Lung (tissue), 12 donors: ENCODE measurements around the gene MACROD1. TPM values are rescaled to one million over a fixed set of nuclear protein-coding genes. Genes with fewer than 3 reads are reported as not detected.

Experiments used
- ATAC-seq: fragments of 200-7000 bp; cut with Tn5 transposase; one replicate; pipeline ENCODE4 v1.9.1; 2020; ENCODE audit warnings: moderate number of reproducible peaks; ENCODE audit not compliant: insufficient read depth, low FRiP score
- DNase-seq, 3 donors: peaks; one replicate each; pipeline ENCODE4 v3.0.0-alpha.2; 2013 to 2017
- H3K27ac ChIP-seq, 2 donors: one replicate each; pipeline ENCODE4 v1.5.1; 2013; ENCODE audit warnings: mild to moderate bottlenecking in 2 of 2, moderate library complexity in 2 of 2, control low read depth in 1 of 2, inconsistent platforms in 1 of 2, low read depth in 1 of 2, low read length in 1 of 2
- H3K27me3 ChIP-seq, 3 donors: one replicate each; pipeline ENCODE4 v1.5.1; 2013; ENCODE audit warnings: low read length in 2 of 3; ENCODE audit not compliant: control insufficient read depth in 3 of 3, insufficient read depth in 3 of 3
- H3K36me3 ChIP-seq, 4 donors: one replicate each; pipeline ENCODE4 v1.5.1; 2013; ENCODE audit warnings: low read length in 4 of 4, mild to moderate bottlenecking in 1 of 4, moderate library complexity in 1 of 4; ENCODE audit not compliant: control insufficient read depth in 4 of 4, insufficient read depth in 4 of 4
- H3K4me1 ChIP-seq, 5 donors: one replicate each; pipeline ENCODE4 v1.5.1; 2013; ENCODE audit warnings: low read length in 5 of 5, mild to moderate bottlenecking in 2 of 5, moderate library complexity in 1 of 5; ENCODE audit not compliant: control insufficient read depth in 5 of 5, insufficient read depth in 5 of 5
- H3K4me3 ChIP-seq: one replicate; pipeline ENCODE4 v1.5.1; 2013; ENCODE audit warnings: mild to moderate bottlenecking, control low read depth, moderate library complexity
- H3K9ac ChIP-seq, 2 donors: one replicate each; pipeline ENCODE4 v1.5.1; 2013; ENCODE audit warnings: low read length in 2 of 2, control low read depth in 1 of 2; ENCODE audit not compliant: insufficient read depth in 1 of 2
- H3K9me3 ChIP-seq, 4 donors: one replicate each; pipeline ENCODE4 v1.5.1; 2013; ENCODE audit warnings: low read length in 3 of 4, mild to moderate bottlenecking in 1 of 4, moderate library complexity in 1 of 4; ENCODE audit not compliant: control insufficient read depth in 4 of 4, insufficient read depth in 3 of 4
- WGBS, 2 donors: extraction: QIAGEN DNeasy Blood & Tissue Kit; methylation state at CpG; one replicate each; pipeline ENCODE4 v1.1.7; 2013; 5-methylcytosine and 5-hydroxymethylcytosine counted together
- polyA plus RNA-seq, 2 donors: library from polyadenylated mRNA; stranded (reverse); fragments of 200-250 nt; gene quantifications; one replicate each; pipeline ENCODE4 v1.2.1, GENCODE V29; 2013
- total RNA-seq, 2 donors: library from RNA; depleted of rRNA in 1 of 2; stranded (reverse); fragments of >200 nt in 1 of 2; gene quantifications; one replicate each; pipeline ENCODE4 v1.2.1, GENCODE V29; 2014 to 2021
- TF ChIP-seq, protein P1 (sequence below): IDR thresholded peaks from 2 replicates; pipeline ENCODE4 v1.5.1; 2012; ENCODE audit warnings: mild to moderate bottlenecking; ENCODE audit errors: control extremely low read depth, extremely low read depth
- donor health status: control.
- donor health status: control.
- donor health status: Bipolar disorder and iron deficiency.
- donor health status: healthy.
- donor health status: DM: yes; HTN: yes; CAD: no.

The MACROD1 gene
- total and polyA plus RNA-seq, 4 donors: 9.9 to 70.0 (median 19.0) TPM

- H3K27ac ChIP-seq: no peak overlapping the region
- 93 to 95% methylated on average over 17 of the region's 17 CpGs for WGBS, 2 donors
- ATAC-seq: no peak
- peaks cover 0 to 21% (median 4%) of the 10 kb centered on the region in 5 donors for H3K4me1 ChIP-seq
- no peaks in the 10 kb centered on the region for H3K9me3 ChIP-seq
- peaks cover 0 to 3% (median 0%) of the 10 kb centered on the region in 4 donors for H3K36me3 ChIP-seq
- H3K27me3 ChIP-seq: no peaks in the 10 kb centered on the region
- DNase-seq: no peak
- H3K9ac ChIP-seq: no peak overlapping the region
- TF ChIP-seq, protein P1, sequence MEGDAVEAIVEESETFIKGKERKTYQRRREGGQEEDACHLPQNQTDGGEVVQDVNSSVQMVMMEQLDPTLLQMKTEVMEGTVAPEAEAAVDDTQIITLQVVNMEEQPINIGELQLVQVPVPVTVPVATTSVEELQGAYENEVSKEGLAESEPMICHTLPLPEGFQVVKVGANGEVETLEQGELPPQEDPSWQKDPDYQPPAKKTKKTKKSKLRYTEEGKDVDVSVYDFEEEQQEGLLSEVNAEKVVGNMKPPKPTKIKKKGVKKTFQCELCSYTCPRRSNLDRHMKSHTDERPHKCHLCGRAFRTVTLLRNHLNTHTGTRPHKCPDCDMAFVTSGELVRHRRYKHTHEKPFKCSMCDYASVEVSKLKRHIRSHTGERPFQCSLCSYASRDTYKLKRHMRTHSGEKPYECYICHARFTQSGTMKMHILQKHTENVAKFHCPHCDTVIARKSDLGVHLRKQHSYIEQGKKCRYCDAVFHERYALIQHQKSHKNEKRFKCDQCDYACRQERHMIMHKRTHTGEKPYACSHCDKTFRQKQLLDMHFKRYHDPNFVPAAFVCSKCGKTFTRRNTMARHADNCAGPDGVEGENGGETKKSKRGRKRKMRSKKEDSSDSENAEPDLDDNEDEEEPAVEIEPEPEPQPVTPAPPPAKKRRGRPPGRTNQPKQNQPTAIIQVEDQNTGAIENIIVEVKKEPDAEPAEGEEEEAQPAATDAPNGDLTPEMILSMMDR: no peak
- no peak overlapping the region for H3K4me3 ChIP-seq
Measured at GRCh38 chr11:64135711-64136110, 30.2 kb downstream of the MACROD1 start.

DNA sequence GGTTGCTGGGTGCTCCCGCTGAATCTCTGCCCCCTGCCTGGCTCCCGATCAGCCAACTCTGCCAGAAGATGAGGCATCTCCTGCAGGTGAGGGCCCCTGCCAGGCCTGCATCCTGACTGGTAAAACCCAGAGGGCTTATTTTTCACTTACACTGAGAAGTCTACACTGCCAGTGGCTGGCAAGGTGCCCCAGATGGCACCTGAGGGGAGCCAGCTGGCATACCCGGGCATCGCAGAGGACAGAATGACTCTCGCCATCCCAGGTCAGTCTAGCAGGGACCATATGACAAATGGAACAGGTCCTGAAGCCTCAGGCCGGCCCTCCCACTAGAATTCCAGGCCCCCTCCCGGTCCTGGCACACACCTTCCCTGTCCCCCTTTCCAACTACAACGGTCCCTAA, 30.9 kb downstream of the MACROD1 start:
- Histone ChIP-seq H3K4me1 (peaks cover 0 to 25% (median 4%) of the 10 kb centered on the region in 5 donors), H3K36me3 (peaks cover 0 to 3% (median 0%) of the 10 kb centered on the region in 4 donors), H3K27ac (no peak overlapping the region), H3K9me3 (no peaks in the 10 kb centered on the region), H3K27me3 (no peaks in the 10 kb centered on the region), H3K4me3 (no peak overlapping the region), H3K9ac (no peak overlapping the region)
- TF ChIP-seq, protein P1: no peak
- 93 to 99% methylated on average over 8 of the region's 8 CpGs for WGBS, 2 donors
- ATAC-seq (no peak), DNase-seq (no peak)

- Histone ChIP-seq H3K4me3 (no peak overlapping the region), H3K4me1 (peaks cover 0 to 20% (median 4%) of the 10 kb centered on the region in 5 donors), H3K9me3 (no peaks in the 10 kb centered on the region), H3K9ac (no peak overlapping the region), H3K27me3 (no peaks in the 10 kb centered on the region), H3K27ac (no peak overlapping the region), H3K36me3 (peaks cover 0 to 3% (median 0%) of the 10 kb centered on the region in 4 donors)
- 75 to 85% methylated on average over 17 of the region's 17 CpGs for WGBS, 2 donors
- TF ChIP-seq, protein P1: no peak
- DNase-seq (no peak), ATAC-seq (no peak)
Measured at GRCh38 chr11:64132982-64133705, 32.8 kb downstream of the MACROD1 start.
